Loucy (cell line): ENCODE measurements around the gene RAB22A.

Experiments used
- H2AFZ ChIP-seq: fragments of 200-600 bp; sonication (generic); 2 replicates; pipeline ENCODE4 v1.6.0; 2016; ENCODE audit warnings: antibody characterized with exemption, mild to moderate bottlenecking, low read length, moderate library complexity
- H3F3A ChIP-seq: fragments of 200-600 bp; 2 replicates; pipeline ENCODE4 v1.6.0; 2016; ENCODE audit warnings: antibody characterized with exemption, low read depth, mild to moderate bottlenecking
- H3K27me3 ChIP-seq: fragments of 200-600 bp; sonication (generic); 2 replicates; pipeline ENCODE4 v1.6.1; 2014; ENCODE audit warnings: low read length, mild to moderate bottlenecking; ENCODE audit not compliant: insufficient read depth, poor library complexity, severe bottlenecking
- H3K36me3 ChIP-seq: fragments of 200-600 bp; sonication (generic); 2 replicates; pipeline ENCODE4 v1.6.1; 2016; ENCODE audit warnings: low read length; ENCODE audit not compliant: insufficient read depth
- H3K4me1 ChIP-seq: fragments of 200-600 bp; sonication (generic); 2 replicates; pipeline ENCODE4 v1.5.1; 2014; ENCODE audit warnings: low read length, mild to moderate bottlenecking; ENCODE audit not compliant: insufficient read depth, poor library complexity, severe bottlenecking
- H3K4me2 ChIP-seq: fragments of 200-600 bp; sonication (generic); 2 replicates; pipeline ENCODE4 v1.6.0; 2014; ENCODE audit warnings: antibody characterized with exemption, low read length, low read depth, mild to moderate bottlenecking; ENCODE audit not compliant: poor library complexity, severe bottlenecking
- H3K4me3 ChIP-seq: fragments of 200-600 bp; sonication (generic); 2 replicates; pipeline ENCODE4 v1.5.1; 2014; ENCODE audit warnings: low read length, mild to moderate bottlenecking, mixed read lengths; ENCODE audit not compliant: poor library complexity, severe bottlenecking
- H3K79me2 ChIP-seq: fragments of 200-600 bp; sonication (generic); 2 replicates; pipeline ENCODE4 v1.6.1; 2014; ENCODE audit warnings: low read length; ENCODE audit not compliant: insufficient read depth
- H3K9ac ChIP-seq: fragments of 200-600 bp; sonication (generic); 2 replicates; pipeline ENCODE4 v1.6.0; 2014; ENCODE audit warnings: mild to moderate bottlenecking, low read depth, low read length, moderate library complexity; ENCODE audit not compliant: poor library complexity, severe bottlenecking
- H3K9me2 ChIP-seq: fragments of 200-600 bp; sonication (generic); replicated peaks from 2 replicates; pipeline ENCODE4 v1.6.1; 2016; ENCODE audit warnings: low read depth, low read length, mixed read lengths
- H3K9me3 ChIP-seq: fragments of 200-600 bp; sonication (generic); 2 replicates; pipeline ENCODE4 v1.6.1; 2014; ENCODE audit warnings: mild to moderate bottlenecking, antibody characterized with exemption, low read length, low read depth; ENCODE audit not compliant: insufficient read depth
- H4K20me1 ChIP-seq: fragments of 200-600 bp; sonication (generic); 2 replicates; pipeline ENCODE4 v1.6.0; 2014; ENCODE audit warnings: antibody characterized with exemption, low read length, mild to moderate bottlenecking; ENCODE audit not compliant: insufficient read depth, poor library complexity, severe bottlenecking
- CTCF ChIP-seq: fragments of 200-600 bp; sonication (generic); conservative IDR thresholded peaks from 2 replicates; pipeline ENCODE4 v1.5.1; 2014; ENCODE audit warnings: mild to moderate bottlenecking, antibody characterized with exemption, low read length
- EZH2phosphoT487 ChIP-seq: fragments of 200-600 bp; IDR thresholded peaks from 2 replicates; pipeline ENCODE4 v1.6.1; 2018; ENCODE audit warnings: antibody characterized with exemption, mild to moderate bottlenecking, moderate library complexity, borderline replicate concordance

RAB22A gene

GRCh38 chr20:58398254-58398653, 88.7 kb downstream of the RAB22A start:
- TF ChIP-seq EZH2phosphoT487, result no peak
- no peak for TF ChIP-seq CTCF
- no peak overlapping the region for H2AFZ ChIP-seq
- no peaks in the 10 kb centered on the region for H3K9me2 ChIP-seq
- peaks cover 99% of the 10 kb centered on the region for H3K79me2 ChIP-seq
- peak overlapping the region; percentile 3 for H3K4me2 ChIP-seq
- no peaks in the 10 kb centered on the region for H3F3A ChIP-seq
- H3K27me3 ChIP-seq, result no peaks in the 10 kb centered on the region
- no peak overlapping the region for H3K9ac ChIP-seq
- H4K20me1 ChIP-seq, result peaks cover 94% of the 10 kb centered on the region
- no peak overlapping the region for H3K4me3 ChIP-seq
- no peaks in the 10 kb centered on the region for H3K36me3 ChIP-seq
- H3K9me3 ChIP-seq, result no peaks in the 10 kb centered on the region
- peaks cover 56% of the 10 kb centered on the region for H3K4me1 ChIP-seq

GRCh38 chr20:58399926-58400325, 90.4 kb downstream of the RAB22A start:
- peak overlapping the region; percentile 14 for H3K4me2 ChIP-seq
- peaks cover 93% of the 10 kb centered on the region for H4K20me1 ChIP-seq

GRCh38 chr20:58401162-58401561, 91.6 kb downstream of the RAB22A start:
- Histone ChIP-seq H3K4me1 (peaks cover 31% of the 10 kb centered on the region), H3F3A (no peaks in the 10 kb centered on the region), H3K36me3 (no peaks in the 10 kb centered on the region), H3K79me2 (peaks cover 100% of the 10 kb centered on the region), H2AFZ (no peak overlapping the region), H3K4me2 (peak overlapping the region; percentile 27), H3K9me3 (no peaks in the 10 kb centered on the region), H3K9me2 (no peaks in the 10 kb centered on the region), H3K27me3 (no peaks in the 10 kb centered on the region), H4K20me1 (peaks cover 90% of the 10 kb centered on the region), H3K4me3 (no peak overlapping the region), H3K9ac (no peak overlapping the region)
- no peak for TF ChIP-seq EZH2phosphoT487
- TF ChIP-seq CTCF, result no peak

More at GRCh38 chr20:58399926-58400325, 90.4 kb downstream of the RAB22A start:
- Histone ChIP-seq H3K36me3 (no peaks in the 10 kb centered on the region), H3K4me1 (peaks cover 42% of the 10 kb centered on the region), H3K9me2 (no peaks in the 10 kb centered on the region), H3K9ac (no peak overlapping the region), H3K4me3 (no peak overlapping the region), H3K27me3 (no peaks in the 10 kb centered on the region), H3K79me2 (peaks cover 99% of the 10 kb centered on the region), H3K9me3 (no peaks in the 10 kb centered on the region), H3F3A (no peaks in the 10 kb centered on the region), H2AFZ (no peak overlapping the region)
- no peak for TF ChIP-seq CTCF
- TF ChIP-seq EZH2phosphoT487, result no peak
